NT2/D1 (cell line): ENCODE results near the gene TARS2.

Experiments used
- DNase-seq: peaks from one replicate; pipeline ENCODE4 v3.0.0-alpha.2; 2011; ENCODE audit warnings: low read depth, low spot score
- H3K27me3 ChIP-seq: 2 replicates; pipeline ENCODE4 v1.6.0; 2011; ENCODE audit warnings: mild to moderate bottlenecking; ENCODE audit not compliant: insufficient read length, insufficient read depth
- H3K36me3 ChIP-seq: 2 replicates; pipeline ENCODE4 v1.6.1; 2011; ENCODE audit warnings: mild to moderate bottlenecking, low read length, mixed read lengths; ENCODE audit not compliant: insufficient read depth, insufficient read length
- H3K4me1 ChIP-seq: 2 replicates; pipeline ENCODE4 v1.5.1; 2011; ENCODE audit not compliant: insufficient read depth, insufficient read length
- H3K4me3 ChIP-seq: 2 replicates; pipeline ENCODE4 v1.5.1; 2011; ENCODE audit warnings: low read depth; ENCODE audit not compliant: insufficient read length
- H3K9ac ChIP-seq: 2 replicates; pipeline ENCODE4 v1.6.0; 2011; ENCODE audit warnings: low read depth; ENCODE audit not compliant: insufficient read length
- H3K9me3 ChIP-seq: 2 replicates; pipeline ENCODE4 v1.5.1; 2011; ENCODE audit warnings: mild to moderate bottlenecking, low read length; ENCODE audit not compliant: insufficient read depth
- SUZ12 ChIP-seq: IDR thresholded peaks from 2 replicates; pipeline ENCODE4 v1.6.1; 2011; ENCODE audit not compliant: insufficient read length, insufficient read depth; ENCODE audit errors: extremely low read depth
- YY1 ChIP-seq: IDR thresholded peaks from 2 replicates; pipeline ENCODE4 v1.6.1; 2011; ENCODE audit not compliant: insufficient read length, insufficient read depth
- ZNF274 ChIP-seq: IDR thresholded peaks from 2 replicates; pipeline ENCODE4 v1.6.1; 2011; ENCODE audit warnings: mild to moderate bottlenecking, low read depth, low read length

Gene TARS2

GRCh38 chr1:150507912-150508864, 21.0 kb downstream of the TARS2 start, which contains the start of gene ECM1:
Gene ECM1 (plus strand): TSS chr1:150508109. CDS start chr1:150508210, 101 bp downstream.
- TF ChIP-seq YY1 (no peak), ZNF274 (no peak), SUZ12 (no peak)
- Histone ChIP-seq H3K27me3 (no peaks in the 10 kb centered on the region), H3K9ac (no peak within 1 kb of the TSS), H3K4me3 (no peak within 1 kb of the TSS), H3K36me3 (peaks cover 89% of the 10 kb centered on the region), H3K9me3 (no peaks in the 10 kb centered on the region), H3K4me1 (peaks cover 22% of the 10 kb centered on the region)
- no peak for DNase-seq

GRCh38 chr1:150508982-150509381, 21.8 kb downstream of the TARS2 start:
- H3K9ac ChIP-seq, result no peak overlapping the region
- TF ChIP-seq YY1, result no peak
- no peak for TF ChIP-seq ZNF274
- no peak for TF ChIP-seq SUZ12
- H3K27me3 ChIP-seq, result no peaks in the 10 kb centered on the region
- DNase-seq, result no peak
- H3K36me3 ChIP-seq, result peaks cover 94% of the 10 kb centered on the region
- no peak overlapping the region for H3K4me3 ChIP-seq
- no peaks in the 10 kb centered on the region for H3K9me3 ChIP-seq
- H3K4me1 ChIP-seq, result peaks cover 22% of the 10 kb centered on the region

- Histone ChIP-seq H3K36me3 (peaks cover 74% of the 10 kb centered on the region), H3K4me3 (no peak overlapping the region), H3K9ac (no peak overlapping the region), H3K27me3 (no peaks in the 10 kb centered on the region), H3K9me3 (no peaks in the 10 kb centered on the region), H3K4me1 (peaks cover 20% of the 10 kb centered on the region)
- TF ChIP-seq YY1 (no peak), ZNF274 (no peak), SUZ12 (no peak)
- DNase-seq, result no peak
Observed at GRCh38 chr1:150511551-150511950, 24.3 kb downstream of the TARS2 start.

- Histone ChIP-seq H3K4me3 (no peak overlapping the region), H3K27me3 (no peaks in the 10 kb centered on the region), H3K9me3 (no peaks in the 10 kb centered on the region), H3K9ac (no peak overlapping the region), H3K4me1 (peaks cover 20% of the 10 kb centered on the region), H3K36me3 (peaks cover 68% of the 10 kb centered on the region)
- DNase-seq, result no peak
- TF ChIP-seq YY1 (no peak), ZNF274 (no peak), SUZ12 (no peak)
Observed at GRCh38 chr1:150511985-150512660, 24.9 kb downstream of the TARS2 start.

GRCh38 chr1:150512846-150513245, 25.6 kb downstream of the TARS2 start:
- peaks cover 69% of the 10 kb centered on the region for H3K36me3 ChIP-seq
- H3K9me3 ChIP-seq, result no peaks in the 10 kb centered on the region
- no peak overlapping the region for H3K9ac ChIP-seq
- TF ChIP-seq ZNF274, result no peak
- no peak for TF ChIP-seq YY1
- no peak for TF ChIP-seq SUZ12
- peaks cover 21% of the 10 kb centered on the region for H3K4me1 ChIP-seq
- no peaks in the 10 kb centered on the region for H3K27me3 ChIP-seq
- DNase-seq, result no peak
- no peak overlapping the region for H3K4me3 ChIP-seq

GRCh38 chr1:150513351-150513791, 26.2 kb downstream of the TARS2 start:
- no peak for TF ChIP-seq ZNF274
- no peak for TF ChIP-seq SUZ12
- no peak for TF ChIP-seq YY1
- H3K36me3 ChIP-seq, result peaks cover 63% of the 10 kb centered on the region
- DNase-seq, result no peak
- no peak overlapping the region for H3K9ac ChIP-seq
- no peaks in the 10 kb centered on the region for H3K27me3 ChIP-seq
- no peaks in the 10 kb centered on the region for H3K9me3 ChIP-seq
- H3K4me1 ChIP-seq, result peaks cover 16% of the 10 kb centered on the region
- no peak overlapping the region for H3K4me3 ChIP-seq

- Histone ChIP-seq H3K9ac (peak overlapping the region; percentile 98), H3K4me3 (no peak overlapping the region), H3K9me3 (no peaks in the 10 kb centered on the region), H3K27me3 (no peaks in the 10 kb centered on the region), H3K4me1 (peaks cover 11% of the 10 kb centered on the region), H3K36me3 (peaks cover 57% of the 10 kb centered on the region)
- no peak for DNase-seq
- no peak for TF ChIP-seq SUZ12
- no peak for TF ChIP-seq YY1
- TF ChIP-seq ZNF274, result no peak
Observed at GRCh38 chr1:150514260-150514659, 27.0 kb downstream of the TARS2 start.
